ENCODE measurements around the gene PNRC2. TPM values are rescaled to one million over a fixed set of nuclear protein-coding genes. Genes with fewer than 3 reads are reported as not detected.
"Not testable (repeated sequence)": the region's sequence is repeated elsewhere in the genome, so short reads cannot be mapped to it uniquely, and the experiment has no call there.

Gene PNRC2
- total and polyA plus RNA-seq, 4 donors: 70.7 to 159 (median 89.9) TPM

- no peak for TF ChIP-seq CTCF (IDR thresholded peaks at IDR 0.05; ENCODE audit: control extremely low read depth, extremely low read depth)
- H3K4me3 ChIP-seq: no peak overlapping the region
- H3K36me3 ChIP-seq (ENCODE audit: control insufficient read depth in 4 of 4, insufficient read depth in 4 of 4, low read length in 4 of 4): no peaks in the 10 kb centered on the region
- H3K9me3 ChIP-seq (ENCODE audit: control insufficient read depth in 4 of 4, insufficient read depth in 3 of 4, low read length in 3 of 4): no peaks in the 10 kb centered on the region
- peak overlapping the region in 1 of 2 donors; percentile 57 for H3K9ac ChIP-seq (ENCODE audit: insufficient read depth in 1 of 2, low read length in 2 of 2)
- H3K4me1 ChIP-seq (ENCODE audit: control insufficient read depth in 5 of 5, insufficient read depth in 5 of 5, low read length in 5 of 5): peaks cover 0 to 21% (median 10%) of the 10 kb centered on the region in 5 donors
- peak; percentile 82 to 90 (median 89) for DNase-seq
- no peak for ATAC-seq (ENCODE audit: insufficient read depth, low FRiP score)
- H3K27me3 ChIP-seq (ENCODE audit: control insufficient read depth in 3 of 3, insufficient read depth in 3 of 3, low read length in 2 of 3): no peaks in the 10 kb centered on the region
- peak overlapping the region in 1 of 2 donors; percentile 60 for H3K27ac ChIP-seq (ENCODE audit: low read depth in 1 of 2, low read length in 1 of 2)
- 69 to 84% methylated on average over 5 of the region's 5 CpGs for WGBS, 2 donors
Measured at GRCh38 chr1:23984417-23985186, 25.0 kb downstream of the PNRC2 start.

- peaks cover 0 to 15% (median 6%) of the 10 kb centered on the region in 5 donors for H3K4me1 ChIP-seq (ENCODE audit: control insufficient read depth in 5 of 5, insufficient read depth in 5 of 5, low read length in 5 of 5)
- not testable (repeated sequence) for H3K4me3 ChIP-seq; H3K27ac ChIP-seq (ENCODE audit: low read depth in 1 of 2, low read length in 1 of 2); H3K9ac ChIP-seq (ENCODE audit: insufficient read depth in 1 of 2, low read length in 2 of 2); H3K27me3 ChIP-seq (ENCODE audit: control insufficient read depth in 3 of 3, insufficient read depth in 3 of 3, low read length in 2 of 3); ATAC-seq (ENCODE audit: insufficient read depth, low FRiP score); H3K9me3 ChIP-seq (ENCODE audit: control insufficient read depth in 4 of 4, insufficient read depth in 3 of 4, low read length in 3 of 4); DNase-seq; H3K36me3 ChIP-seq (ENCODE audit: control insufficient read depth in 4 of 4, insufficient read depth in 4 of 4, low read length in 4 of 4)
- WGBS, 2 donors: 96 to 99% methylated on average over 21 to 22 of the region's 23 CpGs
Measured at GRCh38 chr1:23987038-23987437, 27.4 kb downstream of the PNRC2 start.

GRCh38 chr1:23989263-23989662 lies 29.6 kb downstream of the PNRC2 start:
- Histone ChIP-seq H3K9me3 (ENCODE audit: control insufficient read depth in 4 of 4, insufficient read depth in 3 of 4, low read length in 3 of 4) (no peaks in the 10 kb centered on the region), H3K36me3 (ENCODE audit: control insufficient read depth in 4 of 4, insufficient read depth in 4 of 4, low read length in 4 of 4) (no peaks in the 10 kb centered on the region), H3K27ac (ENCODE audit: low read depth in 1 of 2, low read length in 1 of 2) (no peak overlapping the region), H3K4me1 (ENCODE audit: control insufficient read depth in 5 of 5, insufficient read depth in 5 of 5, low read length in 5 of 5) (peaks cover 0 to 8% (median 3%) of the 10 kb centered on the region in 5 donors), H3K4me3 (no peak overlapping the region), H3K9ac (ENCODE audit: insufficient read depth in 1 of 2, low read length in 2 of 2) (no peak overlapping the region), H3K27me3 (ENCODE audit: control insufficient read depth in 3 of 3, insufficient read depth in 3 of 3, low read length in 2 of 3) (no peaks in the 10 kb centered on the region)
- ATAC-seq (ENCODE audit: insufficient read depth, low FRiP score) (no peak), DNase-seq (no peak)
- no peak for TF ChIP-seq CTCF (IDR thresholded peaks at IDR 0.05; ENCODE audit: control extremely low read depth, extremely low read depth)
- WGBS, 2 donors: 82 to 91% methylated on average over 3 of the region's 3 CpGs

- not testable (repeated sequence) for H3K27me3 ChIP-seq (ENCODE audit: control insufficient read depth in 3 of 3, insufficient read depth in 3 of 3, low read length in 2 of 3); ATAC-seq (ENCODE audit: insufficient read depth, low FRiP score); H3K4me3 ChIP-seq; DNase-seq; H3K36me3 ChIP-seq (ENCODE audit: control insufficient read depth in 4 of 4, insufficient read depth in 4 of 4, low read length in 4 of 4); H3K9me3 ChIP-seq (ENCODE audit: control insufficient read depth in 4 of 4, insufficient read depth in 3 of 4, low read length in 3 of 4); H3K4me1 ChIP-seq (ENCODE audit: control insufficient read depth in 5 of 5, insufficient read depth in 5 of 5, low read length in 5 of 5); H3K9ac ChIP-seq (ENCODE audit: insufficient read depth in 1 of 2, low read length in 2 of 2); H3K27ac ChIP-seq (ENCODE audit: low read depth in 1 of 2, low read length in 1 of 2)
- 85 to 91% methylated on average over 13 of the region's 13 CpGs for WGBS, 2 donors
Measured at GRCh38 chr1:23992011-23992410, 32.4 kb downstream of the PNRC2 start.
